BE2C (cell line): Measurements from ENCODE around the gene NDUFA6.

Experiments
- DNase-seq: peaks from one replicate; pipeline ENCODE4 v3.0.0-alpha.2; 2020
- H3K27me3 ChIP-seq: fragments of 250-450 bp; sonication (Bioruptor Pico); 2 replicates; pipeline ENCODE4 v1.5.1; 2020; ENCODE audit warnings: mild to moderate bottlenecking
- H3K36me3 ChIP-seq: fragments of 250-450 bp; sonication (Bioruptor Pico); 2 replicates; pipeline ENCODE4 v1.5.1; 2020; ENCODE audit warnings: mild to moderate bottlenecking
- H3K4me1 ChIP-seq: fragments of 250-450 bp; sonication (Bioruptor Pico); 2 replicates; pipeline ENCODE4 v1.5.1; 2020
- H3K4me3 ChIP-seq: 2 replicates; pipeline ENCODE4 v1.5.1; 2011; ENCODE audit warnings: low read depth, low read length
- H3K9me3 ChIP-seq: fragments of 250-450 bp; sonication (Bioruptor Pico); 2 replicates; pipeline ENCODE4 v1.5.1; 2020
- TF ChIP-seq, protein P1 (sequence below): IDR thresholded peaks from 2 replicates; pipeline ENCODE4 v1.5.1; 2012; ENCODE audit warnings: mild to moderate bottlenecking, low read depth, low read length

The NDUFA6 gene

GRCh38 chr22:42062506-42063170, 27.9 kb downstream of the NDUFA6 start:
- no peaks in the 10 kb centered on the region for H3K9me3 ChIP-seq
- TF ChIP-seq, protein P1, sequence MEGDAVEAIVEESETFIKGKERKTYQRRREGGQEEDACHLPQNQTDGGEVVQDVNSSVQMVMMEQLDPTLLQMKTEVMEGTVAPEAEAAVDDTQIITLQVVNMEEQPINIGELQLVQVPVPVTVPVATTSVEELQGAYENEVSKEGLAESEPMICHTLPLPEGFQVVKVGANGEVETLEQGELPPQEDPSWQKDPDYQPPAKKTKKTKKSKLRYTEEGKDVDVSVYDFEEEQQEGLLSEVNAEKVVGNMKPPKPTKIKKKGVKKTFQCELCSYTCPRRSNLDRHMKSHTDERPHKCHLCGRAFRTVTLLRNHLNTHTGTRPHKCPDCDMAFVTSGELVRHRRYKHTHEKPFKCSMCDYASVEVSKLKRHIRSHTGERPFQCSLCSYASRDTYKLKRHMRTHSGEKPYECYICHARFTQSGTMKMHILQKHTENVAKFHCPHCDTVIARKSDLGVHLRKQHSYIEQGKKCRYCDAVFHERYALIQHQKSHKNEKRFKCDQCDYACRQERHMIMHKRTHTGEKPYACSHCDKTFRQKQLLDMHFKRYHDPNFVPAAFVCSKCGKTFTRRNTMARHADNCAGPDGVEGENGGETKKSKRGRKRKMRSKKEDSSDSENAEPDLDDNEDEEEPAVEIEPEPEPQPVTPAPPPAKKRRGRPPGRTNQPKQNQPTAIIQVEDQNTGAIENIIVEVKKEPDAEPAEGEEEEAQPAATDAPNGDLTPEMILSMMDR, result no peak
- DNase-seq, result no peak
- H3K4me1 ChIP-seq, result no peaks in the 10 kb centered on the region
- H3K36me3 ChIP-seq, result peaks cover 10% of the 10 kb centered on the region
- H3K27me3 ChIP-seq, result no peaks in the 10 kb centered on the region
- H3K4me3 ChIP-seq, result no peak overlapping the region

- peaks cover 7% of the 10 kb centered on the region for H3K36me3 ChIP-seq
- no peaks in the 10 kb centered on the region for H3K9me3 ChIP-seq
- DNase-seq, result no peak
- no peak overlapping the region for H3K4me3 ChIP-seq
- TF ChIP-seq, protein P1, result no peak
- H3K4me1 ChIP-seq, result no peaks in the 10 kb centered on the region
- H3K27me3 ChIP-seq, result no peaks in the 10 kb centered on the region; the same call in 1 of the 2 replicates
Measured at GRCh38 chr22:42061041-42061440, 29.5 kb downstream of the NDUFA6 start.

GRCh38 chr22:42060489-42060888, 30.1 kb downstream of the NDUFA6 start:
- no peaks in the 10 kb centered on the region for H3K4me1 ChIP-seq
- no peak overlapping the region for H3K4me3 ChIP-seq
- TF ChIP-seq, protein P1, result no peak
- no peaks in the 10 kb centered on the region; the same call in 1 of the 2 replicates for H3K27me3 ChIP-seq
- no peak for DNase-seq
- H3K9me3 ChIP-seq, result no peaks in the 10 kb centered on the region
- peaks cover 4% of the 10 kb centered on the region for H3K36me3 ChIP-seq

- no peaks in the 10 kb centered on the region; the same call in 1 of the 2 replicates for H3K27me3 ChIP-seq
- TF ChIP-seq, protein P1, result no peak
- peaks cover 3% of the 10 kb centered on the region for H3K36me3 ChIP-seq
- no peak overlapping the region for H3K4me3 ChIP-seq
- H3K4me1 ChIP-seq, result no peaks in the 10 kb centered on the region
- DNase-seq, result no peak
- no peaks in the 10 kb centered on the region for H3K9me3 ChIP-seq
Measured at GRCh38 chr22:42056757-42057511, 33.6 kb downstream of the NDUFA6 start.

GRCh38 chr22:42052765-42053164, 37.8 kb downstream of the NDUFA6 start:
- no peaks in the 10 kb centered on the region for H3K4me1 ChIP-seq
- no peak overlapping the region for H3K4me3 ChIP-seq
- no peaks in the 10 kb centered on the region; the same call in 1 of the 2 replicates for H3K27me3 ChIP-seq
- DNase-seq, result no peak
- H3K9me3 ChIP-seq, result no peaks in the 10 kb centered on the region
- H3K36me3 ChIP-seq, result no peaks in the 10 kb centered on the region
- TF ChIP-seq, protein P1, result no peak
